Effector memory CD8-positive, alpha-beta T cell (primary cell): ENCODE measurements around the gene NTRK3.

Source experiments
- ATAC-seq: fragments of 150-1000 bp; cut with Tn5 transposase; replicated peaks from 2 replicates; pipeline ENCODE4 v1.10.0; 2021; ENCODE audit warnings: mild to moderate bottlenecking, moderate library complexity
- DNase-seq, 3 experiments: peaks; one replicate each; pipeline ENCODE4 v3.0.0; 2021
- H3K27ac Mint-ChIP-seq, 2 donors: one replicate each; pipeline ENCODE4 v1.8.0; 2022; ENCODE audit warnings: mild to moderate bottlenecking in 2 of 2, mixed read lengths in 2 of 2, moderate library complexity in 2 of 2
- H3K27me3 Mint-ChIP-seq, 2 donors: one replicate each; pipeline ENCODE4 v1.8.0; 2022; ENCODE audit warnings: mixed read lengths in 2 of 2
- H3K36me3 Mint-ChIP-seq: one replicate; pipeline ENCODE4 v1.8.0; 2022; ENCODE audit warnings: mild to moderate bottlenecking, moderate library complexity, mixed read lengths; ENCODE audit not compliant: insufficient read depth
- H3K4me1 Mint-ChIP-seq, 2 donors: one replicate each; pipeline ENCODE4 v1.8.0; 2022; ENCODE audit warnings: low read depth in 2 of 2, mixed read lengths in 2 of 2
- H3K4me3 Mint-ChIP-seq, 2 donors: one replicate each; pipeline ENCODE4 v1.8.0; 2022; ENCODE audit warnings: mild to moderate bottlenecking in 2 of 2, mixed read lengths in 2 of 2, moderate library complexity in 2 of 2
- H3K9me3 Mint-ChIP-seq, 2 donors: one replicate each; pipeline ENCODE4 v1.8.0; 2022; ENCODE audit warnings: mixed read lengths in 2 of 2

The NTRK3 gene

DNA sequence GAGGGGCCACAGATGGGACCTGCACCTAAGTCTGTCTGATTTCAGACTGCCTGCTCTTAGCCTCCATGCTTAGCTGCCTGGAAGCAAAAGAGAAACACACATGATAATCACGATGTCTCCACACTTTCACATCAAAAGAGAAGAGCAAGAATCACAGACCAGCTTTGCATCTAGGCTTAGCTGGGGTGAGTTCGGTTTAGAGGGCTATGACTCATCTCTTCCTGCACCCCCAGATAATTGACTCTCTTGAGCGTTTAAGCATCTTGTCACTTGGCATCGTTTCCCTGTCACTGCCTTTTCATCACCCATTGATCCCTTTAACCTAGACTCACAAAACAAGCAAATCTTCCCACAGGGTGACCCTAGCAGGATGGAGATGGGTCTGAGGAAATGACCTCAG is 124.0 kb downstream of the NTRK3 start:
- DNase-seq (no peak), ATAC-seq (no peak)
- Mint-ChIP-seq H3K36me3 (peaks cover 3% of the 10 kb centered on the region), H3K4me3 (no peak overlapping the region), H3K27me3 (peaks cover 32 to 64% of the 10 kb centered on the region in 2 donors), H3K9me3 (peaks cover 0 to 4% of the 10 kb centered on the region in 2 donors), H3K4me1 (no peaks in the 10 kb centered on the region), H3K27ac (no peak overlapping the region)

GRCh38 chr15:88131937-88132336 is 124.6 kb downstream of the NTRK3 start:
- no peaks in the 10 kb centered on the region for H3K4me1 Mint-ChIP-seq
- H3K4me3 Mint-ChIP-seq = no peak overlapping the region
- ATAC-seq = no peak
- peaks cover 29 to 62% of the 10 kb centered on the region in 2 donors for H3K27me3 Mint-ChIP-seq
- peaks cover 0 to 4% of the 10 kb centered on the region in 2 donors for H3K9me3 Mint-ChIP-seq
- DNase-seq = no peak
- peaks cover 3% of the 10 kb centered on the region for H3K36me3 Mint-ChIP-seq
- H3K27ac Mint-ChIP-seq = no peak overlapping the region

GRCh38 chr15:88127432-88127790 is 129.1 kb downstream of the NTRK3 start:
- ATAC-seq = no peak
- no peak overlapping the region for H3K27ac Mint-ChIP-seq

DNA sequence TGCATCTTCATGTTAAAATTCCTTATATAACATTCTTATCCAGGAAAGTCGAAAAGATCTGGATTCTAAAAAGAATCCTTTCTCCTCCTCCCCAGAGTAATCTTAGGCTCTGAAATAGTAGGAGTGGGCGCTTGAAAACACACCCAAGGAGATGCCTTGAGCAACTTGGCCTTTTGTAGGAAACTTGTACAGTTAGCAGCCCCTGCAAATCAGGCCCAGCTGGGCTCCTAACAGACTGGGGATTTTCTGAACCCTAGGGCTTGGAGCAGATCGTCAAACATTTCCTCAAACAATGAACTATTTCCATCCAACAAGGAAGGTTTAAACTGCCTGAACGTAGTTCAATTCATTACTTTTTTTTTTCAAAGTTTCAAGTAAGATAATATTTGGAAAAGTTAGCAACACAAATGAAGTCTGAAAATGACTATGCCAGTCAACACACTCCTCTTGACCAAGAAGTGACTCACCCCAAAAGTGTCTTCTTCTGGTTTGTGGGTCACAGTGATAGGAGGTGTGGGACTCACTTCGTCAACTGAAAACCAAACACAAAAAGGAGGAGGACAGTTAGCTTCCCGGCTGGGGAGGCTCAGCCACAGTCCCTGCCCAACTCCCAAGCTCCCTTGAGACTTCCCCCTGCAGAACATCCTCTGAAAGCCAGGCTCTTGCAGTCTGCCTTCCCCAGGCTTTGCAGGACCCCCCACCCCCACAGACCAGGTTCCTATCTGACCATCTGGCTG is 129.7 kb downstream of the NTRK3 start:
- Mint-ChIP-seq H3K4me3 (no peak overlapping the region), H3K9me3 (peaks cover 0 to 2% of the 10 kb centered on the region in 2 donors), H3K27ac (no peak overlapping the region), H3K27me3 (peaks cover 5 to 37% of the 10 kb centered on the region in 2 donors), H3K4me1 (no peaks in the 10 kb centered on the region), H3K36me3 (no peaks in the 10 kb centered on the region)
- no peak for ATAC-seq
- no peak for DNase-seq

More at GRCh38 chr15:88127432-88127790, 129.1 kb downstream of the NTRK3 start:
- no peak overlapping the region for H3K4me3 Mint-ChIP-seq
- peaks cover 0 to 2% of the 10 kb centered on the region in 2 donors for H3K9me3 Mint-ChIP-seq
- H3K4me1 Mint-ChIP-seq = no peaks in the 10 kb centered on the region
- DNase-seq = no peak
- peaks cover 6 to 40% of the 10 kb centered on the region in 2 donors for H3K27me3 Mint-ChIP-seq
- no peaks in the 10 kb centered on the region for H3K36me3 Mint-ChIP-seq

DNA sequence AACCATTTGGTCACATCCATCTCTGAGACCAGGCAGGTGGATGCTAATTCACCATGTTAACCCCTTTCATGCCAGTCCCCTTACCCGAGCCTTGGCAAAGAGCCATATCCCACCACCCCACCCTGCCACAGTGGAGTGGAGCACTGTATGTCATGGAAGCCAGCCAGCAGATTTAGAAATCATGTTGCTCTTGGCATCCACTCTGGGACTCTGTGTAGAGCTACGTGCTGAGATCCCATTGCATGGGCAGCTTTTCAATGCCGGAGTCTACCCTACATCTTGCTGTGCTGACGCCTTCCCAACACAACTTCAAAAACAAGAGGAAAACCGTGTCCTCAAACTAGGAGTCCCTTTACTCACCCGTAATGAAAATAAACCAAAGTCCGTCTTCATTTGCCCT is 131.0 kb downstream of the NTRK3 start:
- Mint-ChIP-seq H3K27ac (no peak overlapping the region), H3K36me3 (no peaks in the 10 kb centered on the region), H3K4me1 (no peaks in the 10 kb centered on the region), H3K4me3 (no peak overlapping the region), H3K9me3 (peaks cover 0 to 2% of the 10 kb centered on the region in 2 donors), H3K27me3 (peaks cover 4 to 35% of the 10 kb centered on the region in 2 donors)
- no peak for DNase-seq
- no peak for ATAC-seq

DNA sequence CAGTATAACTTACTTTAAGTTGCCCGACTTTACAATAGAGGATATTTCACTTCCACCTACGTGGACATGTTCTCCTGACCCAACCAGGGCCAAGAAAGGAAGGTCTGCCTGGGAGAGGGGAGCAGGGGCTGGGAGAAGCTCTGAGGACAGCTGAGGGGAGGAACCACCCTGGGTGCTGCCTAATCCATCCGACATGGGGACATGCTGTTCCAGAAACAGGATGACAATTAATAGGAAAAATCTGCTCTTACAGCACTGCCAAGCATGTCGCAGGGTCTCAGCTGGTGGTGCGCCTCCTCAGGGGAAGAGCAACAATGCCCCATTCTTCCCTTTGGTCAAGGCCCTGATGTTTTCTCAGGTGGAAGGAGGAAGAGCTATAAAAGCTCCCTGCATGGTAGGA is 132.3 kb downstream of the NTRK3 start:
- Mint-ChIP-seq H3K27me3 (peaks cover 0 to 42% of the 10 kb centered on the region in 2 donors), H3K36me3 (no peaks in the 10 kb centered on the region), H3K4me3 (no peak overlapping the region), H3K4me1 (no peaks in the 10 kb centered on the region), H3K27ac (no peak overlapping the region), H3K9me3 (peaks cover 0 to 2% of the 10 kb centered on the region in 2 donors)
- DNase-seq (no peak), ATAC-seq (no peak)

- no peak overlapping the region for H3K4me3 Mint-ChIP-seq
These were observed 134.5 kb downstream of the NTRK3 start for GRCh38 chr15:88121968-88122530.

GRCh38 chr15:88120026-88120425 is 136.5 kb downstream of the NTRK3 start:
- Mint-ChIP-seq H3K4me3 (no peak overlapping the region), H3K4me1 (no peaks in the 10 kb centered on the region), H3K27ac (no peak overlapping the region), H3K27me3 (peaks cover 5 to 46% of the 10 kb centered on the region in 2 donors), H3K36me3 (no peaks in the 10 kb centered on the region), H3K9me3 (peaks cover 0 to under 1% of the 10 kb centered on the region in 2 donors)
- ATAC-seq (no peak), DNase-seq (no peak)

More at GRCh38 chr15:88121968-88122530, 134.5 kb downstream of the NTRK3 start:
- ATAC-seq (no peak), DNase-seq (no peak)
- Mint-ChIP-seq H3K36me3 (no peaks in the 10 kb centered on the region), H3K9me3 (peaks cover 0 to 2% of the 10 kb centered on the region in 2 donors), H3K27ac (no peak overlapping the region), H3K4me1 (no peaks in the 10 kb centered on the region), H3K27me3 (peaks cover 5 to 51% of the 10 kb centered on the region in 2 donors)

GRCh38 chr15:88118741-88119140 is 137.8 kb downstream of the NTRK3 start:
- peaks cover 5 to 42% of the 10 kb centered on the region in 2 donors for H3K27me3 Mint-ChIP-seq
- H3K9me3 Mint-ChIP-seq = no peaks in the 10 kb centered on the region
- DNase-seq = no peak
- H3K27ac Mint-ChIP-seq = no peak overlapping the region
- no peak overlapping the region for H3K4me3 Mint-ChIP-seq
- H3K4me1 Mint-ChIP-seq = no peaks in the 10 kb centered on the region
- ATAC-seq = no peak
- H3K36me3 Mint-ChIP-seq = no peaks in the 10 kb centered on the region

DNA sequence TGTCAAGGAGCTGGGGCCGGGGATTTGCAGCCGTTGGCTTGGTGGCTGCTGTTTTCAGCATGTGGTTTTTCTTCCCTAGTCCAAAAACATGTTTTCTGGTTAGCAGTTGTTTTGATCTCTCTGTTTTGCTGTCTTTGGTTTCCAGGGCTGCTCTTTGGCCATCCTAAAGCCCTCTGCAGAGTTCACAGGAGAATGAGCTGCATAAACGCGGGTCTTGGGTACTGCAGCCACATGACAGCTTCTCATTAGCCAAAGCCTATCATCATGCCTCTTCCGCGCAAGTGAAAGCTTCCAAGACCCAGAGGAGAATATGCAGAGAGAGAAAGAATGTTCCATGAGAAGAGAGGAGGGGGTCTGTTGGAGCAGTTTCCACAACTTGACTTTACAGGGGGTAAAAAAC is 138.5 kb downstream of the NTRK3 start:
- Mint-ChIP-seq H3K9me3 (no peaks in the 10 kb centered on the region), H3K27me3 (peaks cover 5 to 42% of the 10 kb centered on the region in 2 donors), H3K4me3 (no peak overlapping the region), H3K27ac (no peak overlapping the region), H3K36me3 (no peaks in the 10 kb centered on the region), H3K4me1 (no peaks in the 10 kb centered on the region)
- ATAC-seq = no peak
- no peak for DNase-seq

GRCh38 chr15:88115486-88116152 is 140.9 kb downstream of the NTRK3 start:
- H3K27me3 Mint-ChIP-seq = peaks cover 5 to 51% of the 10 kb centered on the region in 2 donors

GRCh38 chr15:88113613-88114308 is 142.8 kb downstream of the NTRK3 start:
- Mint-ChIP-seq H3K36me3 (no peaks in the 10 kb centered on the region), H3K9me3 (no peaks in the 10 kb centered on the region), H3K27ac (no peak overlapping the region), H3K4me1 (no peaks in the 10 kb centered on the region), H3K27me3 (peaks cover 5 to 46% of the 10 kb centered on the region in 2 donors), H3K4me3 (no peak overlapping the region)
- ATAC-seq (no peak), DNase-seq (no peak)

More at GRCh38 chr15:88115486-88116152, 140.9 kb downstream of the NTRK3 start:
- ATAC-seq = no peak
- Mint-ChIP-seq H3K36me3 (no peaks in the 10 kb centered on the region), H3K4me1 (no peaks in the 10 kb centered on the region), H3K9me3 (no peaks in the 10 kb centered on the region), H3K27ac (no peak overlapping the region), H3K4me3 (no peak overlapping the region)
- DNase-seq = no peak

- no peak overlapping the region for H3K4me3 Mint-ChIP-seq
- no peaks in the 10 kb centered on the region for H3K4me1 Mint-ChIP-seq
- peaks cover 6 to 48% of the 10 kb centered on the region in 2 donors for H3K27me3 Mint-ChIP-seq
- DNase-seq = no peak
- ATAC-seq = no peak
- peaks cover 3% of the 10 kb centered on the region for H3K36me3 Mint-ChIP-seq
- H3K9me3 Mint-ChIP-seq = no peaks in the 10 kb centered on the region
- no peak overlapping the region for H3K27ac Mint-ChIP-seq
These were observed 147.5 kb downstream of the NTRK3 start for GRCh38 chr15:88108991-88109390.
